ENCODE data around the gene KAZALD1.

DNA sequence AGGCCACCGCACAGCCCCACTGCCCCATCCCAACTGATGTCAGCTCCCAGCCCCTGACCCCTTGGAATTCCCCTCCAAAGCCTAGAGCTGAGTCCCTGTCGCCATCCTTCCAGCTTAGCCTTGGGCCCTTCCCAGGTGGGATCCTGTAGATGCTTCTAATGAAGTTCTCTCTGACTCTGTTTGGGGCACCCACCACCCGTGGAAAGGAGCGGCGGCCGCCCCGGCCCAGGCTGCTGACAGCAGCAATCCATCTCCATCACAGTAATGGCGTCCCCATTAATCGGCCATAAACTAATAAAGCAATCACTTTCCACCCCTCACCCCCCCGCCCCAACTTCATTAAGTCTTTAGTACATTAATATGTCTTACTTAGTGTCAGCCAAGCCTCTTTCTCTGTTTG is 25.6 kb downstream of the KAZALD1 start:
- TF ChIP-seq, protein P1, sequence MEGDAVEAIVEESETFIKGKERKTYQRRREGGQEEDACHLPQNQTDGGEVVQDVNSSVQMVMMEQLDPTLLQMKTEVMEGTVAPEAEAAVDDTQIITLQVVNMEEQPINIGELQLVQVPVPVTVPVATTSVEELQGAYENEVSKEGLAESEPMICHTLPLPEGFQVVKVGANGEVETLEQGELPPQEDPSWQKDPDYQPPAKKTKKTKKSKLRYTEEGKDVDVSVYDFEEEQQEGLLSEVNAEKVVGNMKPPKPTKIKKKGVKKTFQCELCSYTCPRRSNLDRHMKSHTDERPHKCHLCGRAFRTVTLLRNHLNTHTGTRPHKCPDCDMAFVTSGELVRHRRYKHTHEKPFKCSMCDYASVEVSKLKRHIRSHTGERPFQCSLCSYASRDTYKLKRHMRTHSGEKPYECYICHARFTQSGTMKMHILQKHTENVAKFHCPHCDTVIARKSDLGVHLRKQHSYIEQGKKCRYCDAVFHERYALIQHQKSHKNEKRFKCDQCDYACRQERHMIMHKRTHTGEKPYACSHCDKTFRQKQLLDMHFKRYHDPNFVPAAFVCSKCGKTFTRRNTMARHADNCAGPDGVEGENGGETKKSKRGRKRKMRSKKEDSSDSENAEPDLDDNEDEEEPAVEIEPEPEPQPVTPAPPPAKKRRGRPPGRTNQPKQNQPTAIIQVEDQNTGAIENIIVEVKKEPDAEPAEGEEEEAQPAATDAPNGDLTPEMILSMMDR (IDR thresholded peaks at IDR 0.05) = no peak
- no peak for TF ChIP-seq POLR2A (IDR thresholded peaks at IDR 0.05)

All from lower leg skin (tissue), 3 donors.